ENCODE data around the gene CITED4.
A peak's percentile ranks its signal among the peaks of the same experiment; 100 is the strongest.

- TF ChIP-seq CTCF (IDR thresholded peaks at IDR 0.05; ENCODE audit: extremely low read depth in 1 of 2, insufficient read depth in 1 of 2, low read depth in 1 of 2, low read length in 2 of 2) (no peak), POLR2AphosphoS5 (IDR thresholded peaks at IDR 0.05; ENCODE audit: insufficient read depth, low read depth, low read length) (peak; percentile 81), EZH2 (IDR thresholded peaks at IDR 0.05; ENCODE audit: borderline replicate concordance, low read depth, low read length, severe bottlenecking) (no peak)
These were observed at the start of gene CITED4 for GRCh38 chr1:40862008-40862863.
